Uterus (tissue), 2 donors: Measurements from ENCODE around the gene DNA2.

Experiments
- POLR2A ChIP-seq, 2 donors: fragments of 450-650 bp; IDR thresholded peaks; one replicate each; pipeline ENCODE4 v1.6.1; 2016; ENCODE audit warnings: antibody characterized with exemption in 2 of 2, mild to moderate bottlenecking in 1 of 2, moderate library complexity in 1 of 2
- TF ChIP-seq, protein P1 (sequence below), 4 experiments: fragments of 200-600 bp in 2 of 4; fragments of 450-650 bp in 2 of 4; sonication (generic) in 2 of 4; IDR thresholded peaks; one replicate each; pipeline ENCODE4 v1.5.1; 2016 to 2019; ENCODE audit warnings: antibody characterized with exemption in 4 of 4, mild to moderate bottlenecking in 2 of 4, moderate library complexity in 1 of 4

DNA sequence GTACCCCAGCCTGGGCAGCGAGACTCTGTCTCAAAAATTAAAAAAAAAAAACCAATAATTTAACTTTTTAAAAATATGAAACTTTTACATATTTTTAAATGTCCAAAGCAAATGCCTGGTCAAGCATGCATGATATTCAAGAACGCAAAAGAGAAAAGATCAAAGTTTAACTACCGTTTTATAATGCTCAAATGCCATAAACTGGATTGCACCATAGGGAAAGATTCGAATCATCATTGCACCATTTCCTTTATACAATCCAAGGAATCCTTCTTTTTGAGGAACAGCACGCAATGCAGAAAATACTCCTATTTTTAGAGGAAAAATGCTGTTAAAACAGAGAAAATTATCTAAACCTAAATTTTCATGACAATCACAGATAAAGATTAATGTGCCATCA is 34.6 kb upstream of the DNA2 start:
- TF ChIP-seq, protein P1, sequence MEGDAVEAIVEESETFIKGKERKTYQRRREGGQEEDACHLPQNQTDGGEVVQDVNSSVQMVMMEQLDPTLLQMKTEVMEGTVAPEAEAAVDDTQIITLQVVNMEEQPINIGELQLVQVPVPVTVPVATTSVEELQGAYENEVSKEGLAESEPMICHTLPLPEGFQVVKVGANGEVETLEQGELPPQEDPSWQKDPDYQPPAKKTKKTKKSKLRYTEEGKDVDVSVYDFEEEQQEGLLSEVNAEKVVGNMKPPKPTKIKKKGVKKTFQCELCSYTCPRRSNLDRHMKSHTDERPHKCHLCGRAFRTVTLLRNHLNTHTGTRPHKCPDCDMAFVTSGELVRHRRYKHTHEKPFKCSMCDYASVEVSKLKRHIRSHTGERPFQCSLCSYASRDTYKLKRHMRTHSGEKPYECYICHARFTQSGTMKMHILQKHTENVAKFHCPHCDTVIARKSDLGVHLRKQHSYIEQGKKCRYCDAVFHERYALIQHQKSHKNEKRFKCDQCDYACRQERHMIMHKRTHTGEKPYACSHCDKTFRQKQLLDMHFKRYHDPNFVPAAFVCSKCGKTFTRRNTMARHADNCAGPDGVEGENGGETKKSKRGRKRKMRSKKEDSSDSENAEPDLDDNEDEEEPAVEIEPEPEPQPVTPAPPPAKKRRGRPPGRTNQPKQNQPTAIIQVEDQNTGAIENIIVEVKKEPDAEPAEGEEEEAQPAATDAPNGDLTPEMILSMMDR (IDR thresholded peaks at IDR 0.05), result no peak
- TF ChIP-seq POLR2A (IDR thresholded peaks at IDR 0.05), result no peak
